ENCODE results near the gene MRPS31. TPM values are rescaled to one million over a fixed set of nuclear protein-coding genes. Genes with fewer than 3 reads are reported as not detected.

The MRPS31 gene
- total RNA-seq, 1 experiment from 2014 or later = 22.8 TPM

DNA sequence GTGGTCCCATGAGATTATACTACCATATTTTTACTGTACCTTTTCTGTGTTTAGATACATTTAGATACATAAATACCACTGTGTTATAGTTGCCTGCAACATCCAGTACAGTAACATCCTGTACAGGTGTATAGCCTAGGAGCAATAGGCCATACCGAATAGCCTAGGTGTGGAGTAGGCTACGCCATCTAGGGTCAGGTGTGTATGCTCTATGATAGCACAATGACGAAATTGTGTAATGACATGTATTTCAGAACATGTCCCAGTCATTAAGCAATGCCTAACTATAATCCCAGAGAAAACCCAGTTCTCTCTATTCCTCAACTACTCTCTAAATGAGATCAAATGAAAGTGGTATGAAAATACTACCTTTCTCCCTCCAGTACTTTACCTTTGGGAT is 22.3 kb upstream of the MRPS31 start:
- no TSS peak for BruUV-seq (replicated peaks)
- H3K36me3 ChIP-seq (ENCODE audit: control insufficient read depth in 1 of 2, insufficient read depth in 2 of 2, low read length in 2 of 2) = peaks cover 0 to 6% of the 10 kb centered on the region in 2 experiments; a peak in 2 of 4 replicates
- ChIA-PET CTCF (no interaction called here), POLR2A (no interaction called here), RAD21 (ENCODE audit: low non-redundant PET in 1 of 2, low total read pairs in 2 of 2, uncharacterized antibody in 2 of 2, unreplicated experiment in 2 of 2) (no interaction called here)
- no peak overlapping the region for H2AFZ ChIP-seq (ENCODE audit: low read depth, low read length, poor library complexity, severe bottlenecking)
- H3K4me3 ChIP-seq (replicated peaks in 1 of 2; ENCODE audit: low read depth in 1 of 2, low read length in 2 of 2) = no peak overlapping the region
- peaks cover 14% of the 10 kb centered on the region for H3K79me2 ChIP-seq (ENCODE audit: insufficient read depth, low read length)
- H3K9me3 ChIP-seq (ENCODE audit: control insufficient read depth in 1 of 2, insufficient read depth in 1 of 2, low read depth in 1 of 2, low read length in 2 of 2) = no peaks in the 10 kb centered on the region
- no peak for DNase-seq (ENCODE audit: low read depth, low spot score)
- ATAC-seq = no peak
- H4K20me1 ChIP-seq (ENCODE audit: insufficient read depth) = no peaks in the 10 kb centered on the region
- H3K9ac ChIP-seq (ENCODE audit: low read length) = no peak overlapping the region
- no peak overlapping the region for H3K27ac ChIP-seq (ENCODE audit: low read depth, low read length)
- TF ChIP-seq, protein P1, sequence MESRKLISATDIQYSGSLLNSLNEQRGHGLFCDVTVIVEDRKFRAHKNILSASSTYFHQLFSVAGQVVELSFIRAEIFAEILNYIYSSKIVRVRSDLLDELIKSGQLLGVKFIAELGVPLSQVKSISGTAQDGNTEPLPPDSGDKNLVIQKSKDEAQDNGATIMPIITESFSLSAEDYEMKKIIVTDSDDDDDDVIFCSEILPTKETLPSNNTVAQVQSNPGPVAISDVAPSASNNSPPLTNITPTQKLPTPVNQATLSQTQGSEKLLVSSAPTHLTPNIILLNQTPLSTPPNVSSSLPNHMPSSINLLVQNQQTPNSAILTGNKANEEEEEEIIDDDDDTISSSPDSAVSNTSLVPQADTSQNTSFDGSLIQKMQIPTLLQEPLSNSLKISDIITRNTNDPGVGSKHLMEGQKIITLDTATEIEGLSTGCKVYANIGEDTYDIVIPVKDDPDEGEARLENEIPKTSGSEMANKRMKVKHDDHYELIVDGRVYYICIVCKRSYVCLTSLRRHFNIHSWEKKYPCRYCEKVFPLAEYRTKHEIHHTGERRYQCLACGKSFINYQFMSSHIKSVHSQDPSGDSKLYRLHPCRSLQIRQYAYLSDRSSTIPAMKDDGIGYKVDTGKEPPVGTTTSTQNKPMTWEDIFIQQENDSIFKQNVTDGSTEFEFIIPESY (IDR thresholded peaks at IDR 0.05; ENCODE audit: extremely low read depth, insufficient replicate concordance, low read length) = no peak
- TF ChIP-seq, protein P2, sequence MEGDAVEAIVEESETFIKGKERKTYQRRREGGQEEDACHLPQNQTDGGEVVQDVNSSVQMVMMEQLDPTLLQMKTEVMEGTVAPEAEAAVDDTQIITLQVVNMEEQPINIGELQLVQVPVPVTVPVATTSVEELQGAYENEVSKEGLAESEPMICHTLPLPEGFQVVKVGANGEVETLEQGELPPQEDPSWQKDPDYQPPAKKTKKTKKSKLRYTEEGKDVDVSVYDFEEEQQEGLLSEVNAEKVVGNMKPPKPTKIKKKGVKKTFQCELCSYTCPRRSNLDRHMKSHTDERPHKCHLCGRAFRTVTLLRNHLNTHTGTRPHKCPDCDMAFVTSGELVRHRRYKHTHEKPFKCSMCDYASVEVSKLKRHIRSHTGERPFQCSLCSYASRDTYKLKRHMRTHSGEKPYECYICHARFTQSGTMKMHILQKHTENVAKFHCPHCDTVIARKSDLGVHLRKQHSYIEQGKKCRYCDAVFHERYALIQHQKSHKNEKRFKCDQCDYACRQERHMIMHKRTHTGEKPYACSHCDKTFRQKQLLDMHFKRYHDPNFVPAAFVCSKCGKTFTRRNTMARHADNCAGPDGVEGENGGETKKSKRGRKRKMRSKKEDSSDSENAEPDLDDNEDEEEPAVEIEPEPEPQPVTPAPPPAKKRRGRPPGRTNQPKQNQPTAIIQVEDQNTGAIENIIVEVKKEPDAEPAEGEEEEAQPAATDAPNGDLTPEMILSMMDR (IDR thresholded peaks at IDR 0.05 in 2 of 3, conservative IDR thresholded peaks at IDR 0.05 in 1 of 3; ENCODE audit: borderline replicate concordance in 1 of 3, insufficient read depth in 1 of 3, low read depth in 2 of 3, low read length in 2 of 3) = no peak
- TF ChIP-seq POLR2A (IDR thresholded peaks at IDR 0.05; ENCODE audit: borderline replicate concordance, extremely low read depth, insufficient read depth, insufficient read length) (no peak), EGR1 (IDR thresholded peaks at IDR 0.05; ENCODE audit: low read depth) (no peak), ELF1 (IDR thresholded peaks at IDR 0.05; ENCODE audit: borderline replicate concordance, low read depth) (no peak), RAD21 (IDR thresholded peaks at IDR 0.05; ENCODE audit: low read depth) (no peak), CEBPB (IDR thresholded peaks at IDR 0.05; ENCODE audit: low read depth) (no peak), POLR2AphosphoS5 (IDR thresholded peaks at IDR 0.05; ENCODE audit: low read depth, low read length) (no peak), EZH2 (IDR thresholded peaks at IDR 0.05) (no peak), CBX3 (IDR thresholded peaks at IDR 0.05; ENCODE audit: low read depth) (no peak), EZH2phosphoT487 (IDR thresholded peaks at IDR 0.05; ENCODE audit: borderline replicate concordance) (no peak), YY1 (IDR thresholded peaks at IDR 0.05; ENCODE audit: extremely low read depth, insufficient replicate concordance, low read depth, low read length) (no peak), ZNF274 (IDR thresholded peaks at IDR 0.05; ENCODE audit: low read depth, low read length) (no peak)
- H3K4me2 ChIP-seq (ENCODE audit: low read length) = no peak overlapping the region
- peaks cover 4 to 14% of the 10 kb centered on the region in 2 experiments; a peak in 3 of 4 replicates for H3K4me1 ChIP-seq (ENCODE audit: control insufficient read depth in 1 of 2, insufficient read depth in 2 of 2, low read length in 2 of 2)
- intact Hi-C loops (cut with micrococcal nuclease) = no loop called here
- H3K9me2 ChIP-seq (ENCODE audit: insufficient read depth) = no peaks in the 10 kb centered on the region
- no peaks in the 10 kb centered on the region for H3K27me3 ChIP-seq (ENCODE audit: insufficient read depth, low read length)
